ENCODE results near the gene TAOK2. TPM values are rescaled to one million over a fixed set of nuclear protein-coding genes. Genes with fewer than 3 reads are reported as not detected.

Gene TAOK2
- total RNA-seq, 1 donor from 2014 or later, result 40.1 TPM

DNA sequence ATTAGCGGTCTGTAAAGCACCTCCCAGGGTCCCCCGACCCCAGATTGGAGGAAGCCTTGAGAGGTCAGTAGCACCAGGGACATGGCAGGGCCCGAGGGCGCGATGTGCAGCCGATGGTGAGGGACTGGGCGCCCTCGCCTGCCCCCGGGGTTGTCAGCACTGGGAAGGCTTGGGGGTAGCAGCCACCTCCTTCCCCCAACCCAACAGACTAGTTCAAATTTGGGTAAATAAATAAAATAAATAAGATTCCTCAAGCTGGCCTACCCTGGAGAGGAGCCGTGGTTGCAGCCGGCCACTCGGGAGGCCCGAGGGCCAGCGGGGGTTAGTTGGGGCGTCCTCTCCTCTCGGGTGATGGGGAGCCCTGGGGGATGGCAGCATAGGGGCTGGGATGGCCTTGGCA, 50.8 kb downstream of the TAOK2 start:
- peaks cover 36% of the 10 kb centered on the region for H3K27me3 ChIP-seq (ENCODE audit: control insufficient read depth, insufficient read depth, low read length)
- DNase-seq (ENCODE audit: low read depth), result no peak
- H3K4me3 ChIP-seq (ENCODE audit: low read depth, low read length), result no peak overlapping the region
- TF ChIP-seq CTCF (IDR thresholded peaks at IDR 0.05; ENCODE audit: insufficient read depth, low read length, poor library complexity, severe bottlenecking), result no peak
- H3K36me3 ChIP-seq (ENCODE audit: control insufficient read depth, insufficient read depth, low read length), result no peaks in the 10 kb centered on the region

DNA sequence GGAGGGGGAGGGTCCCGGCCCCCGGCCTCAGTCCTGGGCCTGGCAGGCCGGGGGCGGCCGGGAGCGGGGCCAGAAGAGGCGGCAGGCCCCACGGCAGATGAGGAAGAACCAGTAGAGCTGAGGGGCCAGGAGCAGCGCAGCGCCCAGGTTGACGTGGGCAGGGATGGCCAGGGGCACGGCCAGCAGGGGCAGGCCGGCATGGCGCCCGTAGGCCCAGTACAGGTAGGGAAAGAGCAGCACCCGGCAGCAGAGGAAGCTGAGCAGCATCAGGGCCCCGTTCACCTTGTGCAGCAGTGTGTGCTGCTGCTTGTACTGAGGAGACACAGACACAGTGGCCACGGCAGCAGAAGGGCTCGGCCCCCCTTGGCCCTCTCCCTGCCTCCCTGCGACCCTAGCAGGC, 51.5 kb downstream of the TAOK2 start:
- no peaks in the 10 kb centered on the region for H3K36me3 ChIP-seq (ENCODE audit: control insufficient read depth, insufficient read depth, low read length)
- peaks cover 42% of the 10 kb centered on the region for H3K27me3 ChIP-seq (ENCODE audit: control insufficient read depth, insufficient read depth, low read length)
- no peak overlapping the region for H3K4me3 ChIP-seq (ENCODE audit: low read depth, low read length)
- TF ChIP-seq CTCF (IDR thresholded peaks at IDR 0.05; ENCODE audit: insufficient read depth, low read length, poor library complexity, severe bottlenecking), result no peak
- DNase-seq (ENCODE audit: low read depth), result no peak

DNA sequence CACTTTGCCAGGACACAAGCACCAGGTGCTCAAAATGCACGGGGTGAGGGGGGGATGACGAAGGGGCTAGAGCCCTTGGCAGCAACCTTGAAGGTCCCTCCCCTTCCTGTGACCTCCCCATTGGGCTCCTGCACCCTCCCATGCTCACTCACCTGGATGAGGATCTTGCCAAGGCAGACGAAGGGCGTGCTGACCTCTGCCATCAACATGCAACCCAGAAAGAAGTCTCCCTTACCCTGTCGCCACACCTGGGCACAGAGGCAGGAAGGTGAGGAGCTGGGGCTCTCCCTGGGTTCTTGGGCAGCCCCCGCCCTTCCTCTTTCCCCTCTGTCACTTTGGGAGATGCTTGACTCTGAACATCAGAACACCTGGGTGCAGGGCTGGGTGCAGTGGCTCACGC, 51.9 kb downstream of the TAOK2 start:
- H3K36me3 ChIP-seq (ENCODE audit: control insufficient read depth, insufficient read depth, low read length), result no peaks in the 10 kb centered on the region
- no peak overlapping the region for H3K4me3 ChIP-seq (ENCODE audit: low read depth, low read length)
- DNase-seq (ENCODE audit: low read depth), result no peak
- peaks cover 47% of the 10 kb centered on the region for H3K27me3 ChIP-seq (ENCODE audit: control insufficient read depth, insufficient read depth, low read length)
- no peak for TF ChIP-seq CTCF (IDR thresholded peaks at IDR 0.05; ENCODE audit: insufficient read depth, low read length, poor library complexity, severe bottlenecking)

DNA sequence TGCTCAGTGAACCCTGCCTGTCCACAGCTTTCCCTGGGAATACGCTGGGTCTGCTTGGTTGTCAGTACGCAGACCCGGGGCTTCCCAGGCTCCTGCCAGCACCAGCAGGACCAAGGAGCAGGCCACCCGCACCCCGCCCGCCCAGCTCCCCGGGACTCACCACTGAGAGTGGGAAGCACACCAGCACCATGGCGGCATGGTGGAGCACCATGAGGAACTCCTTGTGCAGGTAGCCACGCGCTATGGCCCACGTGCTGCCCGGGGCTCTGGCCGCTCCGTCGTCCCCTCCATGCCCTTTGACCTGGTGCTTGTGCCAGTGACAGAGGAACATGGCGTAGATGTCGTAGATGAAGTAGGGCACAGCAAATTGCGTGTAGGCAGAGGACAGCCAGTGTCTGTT, 52.8 kb downstream of the TAOK2 start:
- peaks cover 55% of the 10 kb centered on the region for H3K27me3 ChIP-seq (ENCODE audit: control insufficient read depth, insufficient read depth, low read length)

DNA sequence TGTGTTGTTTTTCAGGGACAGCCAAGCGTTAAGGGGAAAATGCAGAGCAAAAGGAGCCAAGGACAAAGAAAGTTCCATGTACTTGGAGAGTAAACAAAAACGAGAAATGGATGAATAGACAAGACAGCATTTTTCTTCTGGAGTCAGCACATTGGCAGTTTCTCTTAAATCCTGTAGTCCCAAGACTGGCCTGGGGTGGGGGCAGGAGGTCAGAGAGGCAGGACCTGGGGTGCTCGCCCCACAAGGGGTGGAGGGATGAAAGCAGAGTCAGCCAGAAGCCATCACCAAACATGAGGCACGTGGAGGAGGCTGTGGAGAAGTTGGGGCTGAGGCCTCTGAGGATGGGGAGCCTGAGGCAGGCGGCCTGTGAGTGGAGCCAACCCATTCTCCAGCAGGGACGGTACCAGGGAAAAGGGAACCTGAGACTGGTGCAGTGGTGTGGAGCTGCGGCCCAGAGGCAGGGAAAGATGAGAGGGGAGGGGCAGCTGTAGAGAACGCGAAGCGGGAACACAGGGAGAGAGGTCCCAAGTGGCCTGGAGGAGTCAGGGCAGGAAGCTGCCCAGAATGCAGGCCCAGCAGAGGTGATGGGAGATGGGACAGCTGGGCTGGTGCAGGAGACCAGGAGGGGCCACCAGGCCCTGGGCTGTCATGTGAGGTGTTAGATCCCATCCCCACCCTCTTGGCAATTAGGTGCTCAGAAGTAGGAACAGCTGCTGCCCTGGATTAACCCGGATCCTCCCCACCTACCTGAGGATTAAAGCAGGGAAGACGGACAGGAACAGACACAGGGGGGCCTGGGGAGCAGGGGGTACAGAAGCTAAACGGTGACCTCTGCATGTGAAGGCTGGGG, 54.1 kb downstream of the TAOK2 start:
- DNase-seq (ENCODE audit: low read depth), result no peak
- Histone ChIP-seq H3K36me3 (ENCODE audit: control insufficient read depth, insufficient read depth, low read length) (no peaks in the 10 kb centered on the region), H3K27me3 (ENCODE audit: control insufficient read depth, insufficient read depth, low read length) (peaks cover 62% of the 10 kb centered on the region), H3K4me3 (ENCODE audit: low read depth, low read length) (no peak overlapping the region)
- TF ChIP-seq CTCF (IDR thresholded peaks at IDR 0.05; ENCODE audit: insufficient read depth, low read length, poor library complexity, severe bottlenecking), result no peak

More for the DNA sequence above, 52.8 kb downstream of the TAOK2 start:
- no peak for TF ChIP-seq CTCF (IDR thresholded peaks at IDR 0.05; ENCODE audit: insufficient read depth, low read length, poor library complexity, severe bottlenecking)
- Histone ChIP-seq H3K36me3 (ENCODE audit: control insufficient read depth, insufficient read depth, low read length) (no peaks in the 10 kb centered on the region), H3K4me3 (ENCODE audit: low read depth, low read length) (no peak overlapping the region)
- no peak for DNase-seq (ENCODE audit: low read depth)
